IMR-90 (cell line): Measurements from ENCODE around the gene JAKMIP1. TPM values are rescaled to one million over a fixed set of nuclear protein-coding genes. Genes with fewer than 3 reads are reported as not detected.

Experiments used
- ATAC-seq: fragments of 200-7000 bp; cut with Tn5 transposase; 2 replicates; pipeline ENCODE4 v1.9.1; 2020; ENCODE audit warnings: low read depth, mild to moderate bottlenecking, moderate library complexity
- BruUV-seq: library from RNA; stranded (reverse); fragments of 400-500 nt; replicated peaks from 2 replicates; lab custom pipeline; 2021; lab: Mats Ljungman, UMichigan
- CTCF ChIA-PET: fragments of 300-600 bp; formaldehyde crosslinking; extraction: SDS; loops from one replicate; lab custom pipeline; 2021; ENCODE audit warnings: antibody characterized with exemption; lab: Yijun Ruan, JAX
- POLR2A ChIA-PET: fragments of 300-600 bp; sonication (Branson Sonifier 250); formaldehyde crosslinking; loops from one replicate; lab custom pipeline; 2022; ENCODE audit warnings: antibody characterized with exemption; ENCODE audit not compliant: unreplicated experiment; lab: Charles Lee
- DNase-seq: peaks from one replicate; pipeline ENCODE4 v3.0.0; 2013
- H2AFZ ChIP-seq: replicated peaks from 2 replicates; pipeline ENCODE3; 2013; ENCODE audit warnings: low read length, mild to moderate bottlenecking; ENCODE audit not compliant: poor library complexity
- H2AK5ac ChIP-seq: 2 replicates; pipeline ENCODE4 v1.6.1; 2013; ENCODE audit warnings: low read depth, low read length, inconsistent platforms
- H2AK9ac ChIP-seq: replicated peaks from 2 replicates; pipeline ENCODE3; 2013; ENCODE audit warnings: mild to moderate bottlenecking, low read depth, low read length, moderate library complexity; ENCODE audit not compliant: poor library complexity
- H2BK120ac ChIP-seq: 2 replicates; pipeline ENCODE4 v1.6.1; 2013; ENCODE audit warnings: low read depth, low read length, inconsistent platforms
- H2BK15ac ChIP-seq: 3 replicates; pipeline ENCODE4 v1.6.1; 2013; ENCODE audit warnings: low read depth, low read length, inconsistent platforms
- H2BK20ac ChIP-seq: 2 replicates; pipeline ENCODE4 v1.6.1; 2013; ENCODE audit warnings: low read depth, mild to moderate bottlenecking, inconsistent platforms, low read length, moderate library complexity
- H2BK5ac ChIP-seq: 2 replicates; pipeline ENCODE4 v1.6.1; 2013; ENCODE audit warnings: mild to moderate bottlenecking, low read depth, low read length, inconsistent platforms; ENCODE audit not compliant: poor library complexity, severe bottlenecking
- H3K14ac ChIP-seq: replicated peaks from 2 replicates; pipeline ENCODE4 v1.6.1; 2013; ENCODE audit warnings: low read depth, low read length, inconsistent platforms
- H3K18ac ChIP-seq: 2 replicates; pipeline ENCODE4 v1.6.1; 2013; ENCODE audit warnings: low read depth, low read length, control low read depth
- H3K23ac ChIP-seq: 2 replicates; pipeline ENCODE4 v1.6.1; 2013; ENCODE audit warnings: low read depth, low read length, inconsistent platforms
- H3K27ac ChIP-seq: 2 replicates; pipeline ENCODE4 v1.5.1; 2013; ENCODE audit warnings: mild to moderate bottlenecking, control low read depth, low read length; ENCODE audit not compliant: insufficient read depth
- H3K27me3 ChIP-seq: 2 replicates; pipeline ENCODE4 v1.6.1; 2013; ENCODE audit warnings: low read length; ENCODE audit not compliant: control insufficient read depth, insufficient read depth
- H3K36me3 ChIP-seq: 2 replicates; pipeline ENCODE4 v1.6.1; 2013; ENCODE audit warnings: low read length, mixed read lengths; ENCODE audit not compliant: control insufficient read depth, insufficient read depth
- H3K4ac ChIP-seq: 2 replicates; pipeline ENCODE4 v1.6.1; 2013; ENCODE audit warnings: low read depth, low read length, inconsistent platforms
- H3K4me1 ChIP-seq: 2 replicates; pipeline ENCODE4 v1.6.1; 2013; ENCODE audit warnings: low read length, mixed read lengths; ENCODE audit not compliant: control insufficient read depth, insufficient read depth
- H3K4me2 ChIP-seq: 2 replicates; pipeline ENCODE4 v1.6.1; 2013; ENCODE audit warnings: low read depth, mild to moderate bottlenecking, control low read depth, low read length, moderate library complexity
- H3K4me3 ChIP-seq: 2 replicates; pipeline ENCODE4 v1.5.1; 2013; ENCODE audit warnings: low read depth, mild to moderate bottlenecking, control low read depth, low read length, moderate library complexity; ENCODE audit not compliant: insufficient read depth
- H3K56ac ChIP-seq: 2 replicates; pipeline ENCODE4 v1.6.1; 2013; ENCODE audit warnings: low read length, inconsistent platforms; ENCODE audit not compliant: insufficient read depth; ENCODE audit errors: extremely low read depth
- H3K79me1 ChIP-seq, 2 experiments: 2 replicates each; pipeline ENCODE4 v1.6.1; 2013; ENCODE audit warnings: low read length in 2 of 2, inconsistent platforms in 1 of 2, low read depth in 1 of 2
- H3K9ac ChIP-seq: 2 replicates; pipeline ENCODE4 v1.6.1; 2013; ENCODE audit warnings: low read depth, low read length, control low read depth
- H3K9me1 ChIP-seq: 2 replicates; pipeline ENCODE4 v1.6.1; 2013; ENCODE audit warnings: low read length, inconsistent platforms; ENCODE audit not compliant: insufficient read depth
- H3K9me3 ChIP-seq: 2 replicates; pipeline ENCODE4 v1.6.1; 2013; ENCODE audit warnings: low read length; ENCODE audit not compliant: control insufficient read depth, insufficient read depth
- H4K20me1 ChIP-seq: 2 replicates; pipeline ENCODE4 v1.6.1; 2013; ENCODE audit warnings: low read length, inconsistent platforms; ENCODE audit not compliant: insufficient read depth
- H4K5ac ChIP-seq: 2 replicates; pipeline ENCODE4 v1.6.1; 2013; ENCODE audit warnings: mild to moderate bottlenecking, low read depth, low read length, control low read depth
- H4K8ac ChIP-seq, 2 experiments: 2 replicates each; pipeline ENCODE4 v1.6.1; 2013; ENCODE audit warnings: low read depth in 2 of 2, low read length in 2 of 2, control low read depth in 1 of 2, inconsistent platforms in 1 of 2
- H4K91ac ChIP-seq: 2 replicates; pipeline ENCODE4 v1.6.1; 2013; ENCODE audit warnings: low read depth, low read length, inconsistent platforms; ENCODE audit not compliant: insufficient read depth
- BHLHE40 ChIP-seq: fragments of 150-350 bp; IDR thresholded peaks from 2 replicates; pipeline ENCODE4 v1.6.1; 2016; ENCODE audit warnings: mild to moderate bottlenecking, low read depth, low read length
- CEBPB ChIP-seq: IDR thresholded peaks from 2 replicates; pipeline ENCODE4 v1.6.1; 2012; ENCODE audit warnings: low read depth, low read length, improper control_type of control experiment
- CHD1 ChIP-seq: IDR thresholded peaks from 2 replicates; pipeline ENCODE4 v1.6.1; 2012; ENCODE audit warnings: low read depth, low read length, improper control_type of control experiment
- CTCF ChIP-seq: conservative IDR thresholded peaks from 2 replicates; pipeline ENCODE4 v1.5.1; 2012; ENCODE audit warnings: mild to moderate bottlenecking, low read depth, low read length, improper control_type of control experiment
- ELK1 ChIP-seq: fragments of 150-350 bp; IDR thresholded peaks from 2 replicates; pipeline ENCODE4 v1.6.1; 2016; ENCODE audit warnings: low read depth, mild to moderate bottlenecking, low read length, moderate library complexity, borderline replicate concordance
- FOS ChIP-seq: fragments of 150-350 bp; IDR thresholded peaks from 2 replicates; pipeline ENCODE4 v1.6.1; 2016; ENCODE audit warnings: low read depth, low read length
- MAFK ChIP-seq: IDR thresholded peaks from 2 replicates; pipeline ENCODE4 v1.6.1; 2012; ENCODE audit warnings: low read depth, low read length, improper control_type of control experiment
- MAZ ChIP-seq: IDR thresholded peaks from 2 replicates; pipeline ENCODE4 v1.6.1; 2012; ENCODE audit warnings: low read depth, mild to moderate bottlenecking, low read length, improper control_type of control experiment, moderate library complexity, borderline replicate concordance
- MXI1 ChIP-seq: IDR thresholded peaks from 2 replicates; pipeline ENCODE4 v1.6.1; 2012; ENCODE audit warnings: low read depth, mild to moderate bottlenecking, low read length, moderate library complexity, borderline replicate concordance
- NFE2L2 ChIP-seq: fragments of 150-350 bp; IDR thresholded peaks from 2 replicates; pipeline ENCODE4 v1.6.1; 2016; ENCODE audit warnings: low read depth, mild to moderate bottlenecking, low read length
- POLR2A ChIP-seq: IDR thresholded peaks from 2 replicates; pipeline ENCODE4 v1.6.1; 2012; ENCODE audit warnings: mild to moderate bottlenecking, low read depth, low read length
- RAD21 ChIP-seq: IDR thresholded peaks from 2 replicates; pipeline ENCODE4 v1.6.1; 2012; ENCODE audit warnings: low read length, improper control_type of control experiment
- RCOR1 ChIP-seq: IDR thresholded peaks from 2 replicates; pipeline ENCODE4 v1.6.1; 2012; ENCODE audit warnings: mild to moderate bottlenecking, low read length, improper control_type of control experiment; ENCODE audit not compliant: insufficient replicate concordance
- RFX5 ChIP-seq: IDR thresholded peaks from 2 replicates; pipeline ENCODE4 v1.8.0; 2012; ENCODE audit warnings: low read depth, mild to moderate bottlenecking, low read length, moderate library complexity
- SMC3 ChIP-seq: fragments of 150-350 bp; IDR thresholded peaks from 2 replicates; pipeline ENCODE4 v1.6.1; 2016; ENCODE audit warnings: low read depth, mild to moderate bottlenecking, antibody characterized with exemption, low read length, moderate library complexity
- USF2 ChIP-seq: fragments of 150-350 bp; IDR thresholded peaks from 2 replicates; pipeline ENCODE4 v1.6.1; 2017; ENCODE audit warnings: mild to moderate bottlenecking, antibody characterized with exemption, low read length, low read depth
- WGBS, 2 experiments: methylation state at CpG; one replicate each; pipeline versions ENCODE4 v1.1.5 to v1.1.7; 2013; ENCODE audit warnings: missing lambda C conversion rate in 2 of 2; ENCODE audit not compliant: insufficient read length in 1 of 2; ENCODE audit errors: extremely low coverage in 2 of 2; 5-methylcytosine and 5-hydroxymethylcytosine counted together
- dilution Hi-C: fragments of 300-500 bp; cut with HindIII; formaldehyde crosslinking; loops from one replicate; pipeline ENCODE4 v1.14.3; 2018; ENCODE audit warnings: low sequenced_read_pairs; ENCODE audit not compliant: unreplicated experiment
- in situ Hi-C: fragments of 300-500 bp; cut with MboI; formaldehyde crosslinking; loops from 3 replicates; pipeline ENCODE4 v1.14.3; 2019; ENCODE audit warnings: low sequenced_read_pairs, inconsistent platforms, mixed read lengths
- intact Hi-C: fragments of 100-400 bp; cut with micrococcal nuclease; formaldehyde crosslinking; loops from 2 replicates; pipeline ENCODE4 v1.10.0; 2022
- polyA plus RNA-seq, 3 experiments: library from polyadenylated mRNA; depleted of rRNA; stranded (reverse); fragments of >200 nt; gene quantifications; 2 replicates each; pipeline ENCODE4 v1.2.3, GENCODE V29; 2012; ENCODE audit warnings: low replicate concordance in 1 of 3
- total RNA-seq: library from RNA; depleted of rRNA; stranded (reverse); fragments of >200 nt; gene quantifications from 2 replicates; pipeline ENCODE4 v1.2.3, GENCODE V29; 2012

The JAKMIP1 gene
- total and polyA plus RNA-seq, 2 of the 4 experiments (the other 2 are of a cell fraction), result not detected

- intact Hi-C loops, result no loop called here
- ATAC-seq, result peak; percentile 69
Measured at GRCh38 chr4:6225469-6225868, 25.1 kb upstream of the JAKMIP1 start.

More at GRCh38 chr4:6225469-6225868, 25.1 kb upstream of the JAKMIP1 start:
- dilution Hi-C loops, result no loop called here
- no peak overlapping the region for H3K9ac ChIP-seq
- no peak overlapping the region for H3K4me3 ChIP-seq
- no TSS peak for BruUV-seq
- H2AK9ac ChIP-seq, result no peak overlapping the region
- H3K9me1 ChIP-seq, result no peaks in the 10 kb centered on the region
- POLR2A ChIA-PET, result no interaction called here
- no peak overlapping the region for H3K56ac ChIP-seq
- TF ChIP-seq MAZ, result no peak
- TF ChIP-seq POLR2A, result no peak
- TF ChIP-seq CHD1, result no peak
- no peak for TF ChIP-seq FOS
- no peak for TF ChIP-seq RAD21
- TF ChIP-seq BHLHE40, result no peak
- no peak for TF ChIP-seq ELK1
- no peak for TF ChIP-seq USF2
- no peak for TF ChIP-seq MAFK
- no peak for TF ChIP-seq MXI1
- TF ChIP-seq RCOR1, result no peak
- TF ChIP-seq RFX5, result no peak
- no peak for TF ChIP-seq NFE2L2
- TF ChIP-seq CTCF, result no peak
- TF ChIP-seq SMC3, result no peak
- TF ChIP-seq CEBPB, result no peak
- H2AK5ac ChIP-seq, result no peak overlapping the region
- no peak overlapping the region for H4K8ac ChIP-seq
- H4K20me1 ChIP-seq, result no peaks in the 10 kb centered on the region
- no peak overlapping the region for H3K4ac ChIP-seq
- H3K4me1 ChIP-seq, result no peaks in the 10 kb centered on the region
- in situ Hi-C loops, result no loop called here
- no peak overlapping the region for H3K14ac ChIP-seq
- CTCF ChIA-PET, result no interaction called here
- H3K27ac ChIP-seq, result no peak overlapping the region
- H3K79me1 ChIP-seq, result no peaks in the 10 kb centered on the region
- WGBS, 2 experiments, result 50% methylated on average over 4 of the region's 7 CpGs; no CpG with 5 or more reads in 1 of the 2 experiments
- peaks cover 3% of the 10 kb centered on the region; the same call in 1 of the 2 replicates for H3K27me3 ChIP-seq
- H2BK15ac ChIP-seq, result no peak overlapping the region
- H4K5ac ChIP-seq, result no peak overlapping the region
- H2BK120ac ChIP-seq, result no peak overlapping the region
- H2AFZ ChIP-seq, result no peak overlapping the region
- peak; percentile 12 for DNase-seq
- H3K18ac ChIP-seq, result no peak overlapping the region
- H3K9me3 ChIP-seq, result peaks cover 5% of the 10 kb centered on the region
- no peaks in the 10 kb centered on the region for H3K36me3 ChIP-seq
- no peak overlapping the region for H3K4me2 ChIP-seq
- no peak overlapping the region for H4K91ac ChIP-seq
- H2BK20ac ChIP-seq, result no peak overlapping the region
- no peak overlapping the region for H3K23ac ChIP-seq
- H2BK5ac ChIP-seq, result no peak overlapping the region
